CD4-positive, alpha-beta T cell treated with Interleukin-12 subunit alpha and Interleukin-12 subunit beta, for 1 hour (primary cell): ENCODE data around the gene PTPN12.
"Not testable (repeated sequence)": the region's sequence is repeated elsewhere in the genome, so short reads cannot be mapped to it uniquely, and the experiment has no call there.

ENCODE experiments used
- DNase-seq: peaks from one replicate; pipeline ENCODE4 v3.0.0-alpha.2; 2020

Gene PTPN12

GRCh38 chr7:77580762-77581350 is 43.8 kb downstream of the PTPN12 start:
- DNase-seq: no peak

GRCh38 chr7:77587272-77587671 is 50.2 kb downstream of the PTPN12 start:
- DNase-seq: no peak

GRCh38 chr7:77600952-77601351 is 63.9 kb downstream of the PTPN12 start:
- no peak for DNase-seq

GRCh38 chr7:77606562-77606961 is 69.5 kb downstream of the PTPN12 start:
- no peak for DNase-seq

GRCh38 chr7:77619314-77619713 is 82.2 kb downstream of the PTPN12 start:
- no peak for DNase-seq

GRCh38 chr7:77626586-77627308 is 89.7 kb downstream of the PTPN12 start:
- DNase-seq: no peak

- DNase-seq: no peak
Measured at GRCh38 chr7:77627309-77627676, 90.2 kb downstream of the PTPN12 start.

- no peak for DNase-seq
Measured at GRCh38 chr7:77629797-77630196, 92.7 kb downstream of the PTPN12 start.

GRCh38 chr7:77631820-77632219 is 94.7 kb downstream of the PTPN12 start:
- DNase-seq: no peak

- no peak for DNase-seq
Measured at GRCh38 chr7:77644774-77645173, 107.7 kb downstream of the PTPN12 start.

- DNase-seq: no peak
Measured at GRCh38 chr7:77648742-77649338, 111.7 kb downstream of the PTPN12 start.

- no peak for DNase-seq
Measured at GRCh38 chr7:77649716-77650349, 112.7 kb downstream of the PTPN12 start.

- DNase-seq: peak; percentile 56
Measured at GRCh38 chr7:77651575-77652162, 114.6 kb downstream of the PTPN12 start.

GRCh38 chr7:77652826-77653225 is 115.7 kb downstream of the PTPN12 start:
- not testable (repeated sequence) for DNase-seq

GRCh38 chr7:77653572-77653971 is 116.5 kb downstream of the PTPN12 start:
- DNase-seq: no peak

- DNase-seq: no peak
Measured at GRCh38 chr7:77655356-77655755, 118.3 kb downstream of the PTPN12 start.

GRCh38 chr7:77655836-77656455 is 118.9 kb downstream of the PTPN12 start:
- DNase-seq: no peak

- DNase-seq: peak; percentile 56
Measured at GRCh38 chr7:77657427-77658224, 120.5 kb downstream of the PTPN12 start.

GRCh38 chr7:77658928-77659327 is 121.8 kb downstream of the PTPN12 start:
- DNase-seq: no peak

- DNase-seq: no peak
Measured at GRCh38 chr7:77661816-77662215, 124.7 kb downstream of the PTPN12 start.

GRCh38 chr7:77662869-77663268 is 125.8 kb downstream of the PTPN12 start:
- no peak for DNase-seq

- DNase-seq: no peak
Measured at GRCh38 chr7:77664715-77665114, 127.6 kb downstream of the PTPN12 start.
